Lower leg skin (tissue), 3 donors: Measurements from ENCODE around the gene NAPSA.

Experiments used
- POLR2A ChIP-seq, 2 donors: fragments of 450-650 bp; IDR thresholded peaks; one replicate each; pipeline ENCODE4 v1.6.1; 2016 to 2017; ENCODE audit warnings: antibody characterized with exemption in 2 of 2, mild to moderate bottlenecking in 1 of 2, moderate library complexity in 1 of 2
- TF ChIP-seq, protein P1 (sequence below), 3 donors: fragments of 450-650 bp; IDR thresholded peaks; one replicate each; pipeline ENCODE4 v1.5.1; 2016; ENCODE audit warnings: antibody characterized with exemption in 3 of 3, mild to moderate bottlenecking in 3 of 3, moderate library complexity in 2 of 3

GRCh38 chr19:50358483-50359327, 6.7 kb downstream of the NAPSA start:
- TF ChIP-seq, protein P1, sequence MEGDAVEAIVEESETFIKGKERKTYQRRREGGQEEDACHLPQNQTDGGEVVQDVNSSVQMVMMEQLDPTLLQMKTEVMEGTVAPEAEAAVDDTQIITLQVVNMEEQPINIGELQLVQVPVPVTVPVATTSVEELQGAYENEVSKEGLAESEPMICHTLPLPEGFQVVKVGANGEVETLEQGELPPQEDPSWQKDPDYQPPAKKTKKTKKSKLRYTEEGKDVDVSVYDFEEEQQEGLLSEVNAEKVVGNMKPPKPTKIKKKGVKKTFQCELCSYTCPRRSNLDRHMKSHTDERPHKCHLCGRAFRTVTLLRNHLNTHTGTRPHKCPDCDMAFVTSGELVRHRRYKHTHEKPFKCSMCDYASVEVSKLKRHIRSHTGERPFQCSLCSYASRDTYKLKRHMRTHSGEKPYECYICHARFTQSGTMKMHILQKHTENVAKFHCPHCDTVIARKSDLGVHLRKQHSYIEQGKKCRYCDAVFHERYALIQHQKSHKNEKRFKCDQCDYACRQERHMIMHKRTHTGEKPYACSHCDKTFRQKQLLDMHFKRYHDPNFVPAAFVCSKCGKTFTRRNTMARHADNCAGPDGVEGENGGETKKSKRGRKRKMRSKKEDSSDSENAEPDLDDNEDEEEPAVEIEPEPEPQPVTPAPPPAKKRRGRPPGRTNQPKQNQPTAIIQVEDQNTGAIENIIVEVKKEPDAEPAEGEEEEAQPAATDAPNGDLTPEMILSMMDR (IDR thresholded peaks at IDR 0.05): no peak
- no peak for TF ChIP-seq POLR2A (IDR thresholded peaks at IDR 0.05)
